ENCODE results near the gene LANCL2.

Gene LANCL2

DNA sequence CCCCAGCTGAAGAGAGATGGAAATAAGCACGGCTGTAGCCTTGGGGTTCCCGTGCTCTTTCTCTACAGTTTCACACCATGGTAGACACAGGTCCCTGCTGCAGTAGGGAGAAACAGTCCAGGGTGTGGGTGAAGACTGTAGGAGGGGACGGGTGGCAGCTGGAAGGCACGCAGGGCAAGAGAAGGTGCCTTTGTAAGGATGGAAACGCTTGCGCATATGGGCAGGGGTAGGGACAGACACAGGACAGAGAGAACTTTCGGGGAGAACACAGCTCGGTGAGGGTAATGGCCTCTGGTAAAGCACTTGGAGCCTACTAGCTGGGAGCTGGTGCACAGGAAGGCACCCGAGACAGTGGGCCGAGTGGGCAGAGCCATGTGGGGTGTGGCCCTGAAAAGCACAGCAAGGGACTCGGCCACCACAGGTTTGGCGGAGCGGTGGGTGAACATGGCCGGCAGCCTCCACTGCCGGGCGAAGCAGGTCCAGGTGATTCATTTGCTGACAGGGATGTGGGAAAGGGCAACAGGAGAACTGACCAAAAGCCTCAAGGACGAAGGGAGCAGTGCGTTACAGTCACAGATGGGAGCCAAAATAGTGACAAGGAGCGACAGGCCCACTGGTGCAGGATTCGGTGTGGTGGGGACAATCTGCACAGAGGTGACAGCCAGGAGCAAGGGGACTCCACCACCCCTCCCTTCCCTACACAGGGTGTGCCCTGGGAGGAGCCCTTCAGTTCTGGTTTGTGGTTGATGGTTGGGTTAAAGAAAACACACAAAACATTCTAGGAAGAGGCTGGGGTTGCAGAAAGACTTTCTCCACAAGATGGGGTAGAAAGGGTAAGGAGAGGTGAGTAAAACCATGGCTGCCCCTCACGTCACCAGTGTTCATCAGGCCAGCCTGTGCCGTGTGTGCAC lies 110.1 kb downstream of the LANCL2 start:
- H3K4ac ChIP-seq (ENCODE audit: low read length) = no peak overlapping the region
- peaks cover 3 to 24% of the 10 kb centered on the region in 2 donors for H3K36me3 ChIP-seq (replicated peaks in 1 of 2; ENCODE audit: control insufficient read depth in 2 of 2, insufficient read depth in 2 of 2, low read length in 2 of 2)
- H4K8ac ChIP-seq (ENCODE audit: low read depth, low read length) = no peak overlapping the region
- peak overlapping the region; percentile 22 for H2BK12ac ChIP-seq (ENCODE audit: low read length)
- no peaks in the 10 kb centered on the region for H3K9me3 ChIP-seq (replicated peaks in 1 of 2; ENCODE audit: control insufficient read depth in 2 of 2, insufficient read depth in 1 of 2, low read depth in 1 of 2, low read length in 2 of 2)
- peak overlapping the region in 1 of 2 donors; percentile 39 for H3K4me3 ChIP-seq (ENCODE audit: low read length in 2 of 2)
- H3K14ac ChIP-seq (ENCODE audit: low read length) = peak overlapping the region; percentile 10
- H3K27ac ChIP-seq (replicated peaks; ENCODE audit: low read length) = no peak overlapping the region
- peaks cover 14% of the 10 kb centered on the region for H3K79me1 ChIP-seq (ENCODE audit: low read depth, low read length)
- H3K4me1 ChIP-seq (ENCODE audit: control insufficient read depth in 2 of 2, insufficient read depth in 1 of 2, low read depth in 1 of 2, low read length in 2 of 2) = peaks cover 0 to 7% of the 10 kb centered on the region in 2 donors
- H3K23ac ChIP-seq (ENCODE audit: low read depth, low read length, poor library complexity) = peak overlapping the region; percentile 65
- no peak overlapping the region for H2BK15ac ChIP-seq (ENCODE audit: low read length)
- H2AK5ac ChIP-seq (ENCODE audit: low read depth, low read length) = no peak overlapping the region
- H3K4me2 ChIP-seq (ENCODE audit: insufficient read depth, low read length, poor library complexity, severe bottlenecking) = no peak overlapping the region
- DNase-seq (ENCODE audit: low spot score) = no peak
- H2AFZ ChIP-seq (ENCODE audit: low read length) = no peak overlapping the region
- no peak overlapping the region for H4K91ac ChIP-seq (ENCODE audit: low read depth, low read length, poor library complexity)
- H2BK5ac ChIP-seq (ENCODE audit: low read length) = peak overlapping the region; percentile 24
- H3K18ac ChIP-seq (ENCODE audit: low read length) = no peak overlapping the region
- H2BK120ac ChIP-seq (ENCODE audit: low read depth, low read length) = no peak overlapping the region
- no CpG with 5 or more reads among the region's 22 CpGs for WGBS, 2 donors (ENCODE audit: extremely low coverage in 2 of 2, insufficient read length in 2 of 2, insufficient replicate concordance in 1 of 2)
- H3K9ac ChIP-seq (ENCODE audit: low read depth, low read length, poor library complexity) = no peak overlapping the region
- H3K27me3 ChIP-seq (ENCODE audit: control insufficient read depth in 3 of 3, insufficient read depth in 3 of 3, low read depth in 1 of 3, low read length in 3 of 3) = no peaks in the 10 kb centered on the region

DNA sequence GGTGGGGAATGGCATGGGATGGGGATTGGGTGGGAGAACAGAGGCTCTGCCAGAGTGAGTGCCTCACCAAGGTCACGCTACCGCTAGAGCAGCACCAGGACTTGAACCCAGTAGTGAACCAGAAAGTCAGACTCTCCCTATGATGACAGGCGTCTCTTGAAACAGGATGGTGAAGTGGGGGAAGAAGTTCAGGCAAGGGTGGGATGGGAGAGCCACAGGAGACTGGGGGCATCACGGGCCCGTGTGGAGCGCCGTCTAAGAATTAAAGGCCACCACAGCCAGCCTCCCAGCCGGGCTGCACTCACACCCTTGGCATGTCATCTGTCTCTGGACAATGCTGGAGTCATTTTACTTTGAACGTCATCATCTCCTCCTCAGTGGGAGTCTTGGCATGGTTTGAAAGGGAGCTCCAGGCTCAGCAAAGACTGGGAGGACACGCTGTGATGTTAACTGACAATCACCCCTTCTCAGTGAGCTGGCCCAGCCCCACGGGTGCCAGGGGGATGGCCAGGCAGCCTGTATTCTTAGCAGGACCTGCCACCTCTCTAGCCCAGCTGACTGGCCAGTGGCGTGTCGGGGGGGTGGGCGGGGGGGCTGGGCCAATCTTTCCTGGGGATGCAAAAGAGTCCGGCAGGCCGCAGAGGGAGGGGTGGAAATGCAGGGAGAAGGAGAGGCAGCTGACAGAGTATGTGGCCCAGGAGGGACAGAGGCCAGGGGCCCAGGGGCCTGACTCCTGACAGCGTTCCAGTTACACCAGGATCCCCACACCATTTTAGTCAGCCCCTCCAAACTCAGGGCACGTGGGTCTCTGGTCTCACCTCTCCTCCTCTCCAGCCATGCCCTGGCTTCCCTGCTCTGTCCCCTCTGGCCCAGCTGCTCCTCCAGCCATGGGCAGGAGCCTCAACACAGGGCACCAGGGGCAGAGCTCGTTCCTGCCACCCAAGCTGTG lies 111.0 kb downstream of the LANCL2 start:
- Histone ChIP-seq H2BK12ac (ENCODE audit: low read length) (peak overlapping the region; percentile 22), H2BK5ac (ENCODE audit: low read length) (peak overlapping the region; percentile 24), H3K4me1 (ENCODE audit: control insufficient read depth in 2 of 2, insufficient read depth in 1 of 2, low read depth in 1 of 2, low read length in 2 of 2) (peaks cover 0 to 5% of the 10 kb centered on the region in 2 donors), H2AK5ac (ENCODE audit: low read depth, low read length) (peak overlapping the region; percentile 14), H2BK120ac (ENCODE audit: low read depth, low read length) (no peak overlapping the region), H3K18ac (ENCODE audit: low read length) (peak overlapping the region; percentile 60), H3K27ac (replicated peaks; ENCODE audit: low read length) (no peak overlapping the region), H2BK15ac (ENCODE audit: low read length) (no peak overlapping the region), H3K23ac (ENCODE audit: low read depth, low read length, poor library complexity) (peak overlapping the region; percentile 65), H4K8ac (ENCODE audit: low read depth, low read length) (no peak overlapping the region), H4K91ac (ENCODE audit: low read depth, low read length, poor library complexity) (no peak overlapping the region), H3K36me3 (replicated peaks in 1 of 2; ENCODE audit: control insufficient read depth in 2 of 2, insufficient read depth in 2 of 2, low read length in 2 of 2) (peaks cover 3 to 24% of the 10 kb centered on the region in 2 donors), H3K4me3 (ENCODE audit: low read length in 2 of 2) (no peak overlapping the region), H3K14ac (ENCODE audit: low read length) (peak overlapping the region; percentile 82), H3K4ac (ENCODE audit: low read length) (no peak overlapping the region), H3K27me3 (ENCODE audit: control insufficient read depth in 3 of 3, insufficient read depth in 3 of 3, low read depth in 1 of 3, low read length in 3 of 3) (no peaks in the 10 kb centered on the region), H3K9me3 (replicated peaks in 1 of 2; ENCODE audit: control insufficient read depth in 2 of 2, insufficient read depth in 1 of 2, low read depth in 1 of 2, low read length in 2 of 2) (no peaks in the 10 kb centered on the region), H3K9ac (ENCODE audit: low read depth, low read length, poor library complexity) (no peak overlapping the region), H3K79me1 (ENCODE audit: low read depth, low read length) (peaks cover 14% of the 10 kb centered on the region), H3K4me2 (ENCODE audit: insufficient read depth, low read length, poor library complexity, severe bottlenecking) (no peak overlapping the region), H2AFZ (ENCODE audit: low read length) (no peak overlapping the region)
- no CpG with 5 or more reads among the region's 19 CpGs for whole genome bisulfite sequencing, 2 donors (ENCODE audit: extremely low coverage in 2 of 2, insufficient read length in 2 of 2, insufficient replicate concordance in 1 of 2)
- DNase-seq (ENCODE audit: low spot score) = no peak

DNA sequence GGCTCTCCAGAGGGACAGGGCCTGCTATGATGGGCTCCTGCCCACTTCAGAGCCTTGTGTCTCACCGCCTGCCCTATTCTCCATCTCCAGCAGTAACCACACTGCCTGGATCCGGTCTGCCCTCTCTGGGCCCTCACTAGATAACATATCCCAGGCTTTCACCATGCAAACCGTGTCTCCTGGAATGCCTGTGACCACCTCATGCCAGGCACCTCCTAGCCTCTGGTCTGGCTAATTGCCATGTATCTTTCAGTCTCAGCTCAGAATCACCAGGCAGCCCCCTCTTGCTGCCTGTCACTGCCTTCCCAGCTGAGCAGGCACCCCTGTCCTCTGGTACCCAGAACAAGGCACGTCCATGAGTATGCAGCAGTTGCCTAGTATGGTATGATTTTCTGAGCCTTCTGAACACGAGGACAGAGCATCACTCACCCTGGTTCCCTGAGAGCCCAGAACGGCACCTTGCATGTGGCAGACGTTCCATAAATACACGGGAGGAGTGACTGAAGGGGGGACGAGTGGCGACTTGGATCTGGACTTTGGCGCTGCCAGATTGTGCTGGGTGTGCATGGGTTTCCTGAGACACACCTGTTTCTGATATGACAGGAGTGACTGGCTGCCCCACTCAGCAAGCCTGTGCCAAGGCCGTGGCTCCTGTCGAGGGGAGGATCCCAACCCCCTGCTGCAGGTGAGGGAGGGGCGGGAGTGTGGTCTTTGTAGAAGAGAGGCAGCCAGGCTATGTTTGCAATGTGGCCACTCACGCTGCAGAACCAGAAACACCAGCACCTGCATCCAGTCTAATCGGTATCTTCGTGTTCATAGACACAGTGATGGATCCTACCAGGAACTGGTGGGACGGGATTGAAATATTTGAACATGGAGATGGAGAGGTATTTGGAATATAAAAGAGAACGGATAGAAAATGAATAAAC lies 112.0 kb downstream of the LANCL2 start:
- H3K9ac ChIP-seq (ENCODE audit: low read depth, low read length, poor library complexity) = peak overlapping the region; percentile 63
- H3K27me3 ChIP-seq (ENCODE audit: control insufficient read depth in 3 of 3, insufficient read depth in 3 of 3, low read depth in 1 of 3, low read length in 3 of 3) = no peaks in the 10 kb centered on the region
- peak overlapping the region; percentile 60 for H3K18ac ChIP-seq (ENCODE audit: low read length)
- no peak overlapping the region for H4K8ac ChIP-seq (ENCODE audit: low read depth, low read length)
- no peak for DNase-seq (ENCODE audit: low spot score)
- H3K4me1 ChIP-seq (ENCODE audit: control insufficient read depth in 2 of 2, insufficient read depth in 1 of 2, low read depth in 1 of 2, low read length in 2 of 2) = peaks cover 0 to 5% of the 10 kb centered on the region in 2 donors
- no peak overlapping the region for H4K91ac ChIP-seq (ENCODE audit: low read depth, low read length, poor library complexity)
- H2BK12ac ChIP-seq (ENCODE audit: low read length) = no peak overlapping the region
- H3K4me2 ChIP-seq (ENCODE audit: insufficient read depth, low read length, poor library complexity, severe bottlenecking) = no peak overlapping the region
- H2BK120ac ChIP-seq (ENCODE audit: low read depth, low read length) = no peak overlapping the region
- H3K4ac ChIP-seq (ENCODE audit: low read length) = no peak overlapping the region
- 100% methylated on average over 1 of the region's 19 CpGs; no CpG with 5 or more reads in 1 of the 2 donors for WGBS, 2 donors (ENCODE audit: extremely low coverage in 2 of 2, insufficient read length in 2 of 2, insufficient replicate concordance in 1 of 2)
- H2BK5ac ChIP-seq (ENCODE audit: low read length) = no peak overlapping the region
- H3K9me3 ChIP-seq (replicated peaks in 1 of 2; ENCODE audit: control insufficient read depth in 2 of 2, insufficient read depth in 1 of 2, low read depth in 1 of 2, low read length in 2 of 2) = no peaks in the 10 kb centered on the region
- peak overlapping the region; percentile 81 for H3K23ac ChIP-seq (ENCODE audit: low read depth, low read length, poor library complexity)
- H3K27ac ChIP-seq (replicated peaks; ENCODE audit: low read length) = no peak overlapping the region
- H3K36me3 ChIP-seq (replicated peaks in 1 of 2; ENCODE audit: control insufficient read depth in 2 of 2, insufficient read depth in 2 of 2, low read length in 2 of 2) = peaks cover 3 to 24% of the 10 kb centered on the region in 2 donors
- peak overlapping the region; percentile 82 for H3K14ac ChIP-seq (ENCODE audit: low read length)
- H2BK15ac ChIP-seq (ENCODE audit: low read length) = no peak overlapping the region
- H3K79me1 ChIP-seq (ENCODE audit: low read depth, low read length) = peaks cover 14% of the 10 kb centered on the region
- H2AFZ ChIP-seq (ENCODE audit: low read length) = no peak overlapping the region
- H3K4me3 ChIP-seq (ENCODE audit: low read length in 2 of 2) = no peak overlapping the region
- peak overlapping the region; percentile 14 for H2AK5ac ChIP-seq (ENCODE audit: low read depth, low read length)

All from neuronal stem cell (in vitro differentiated cells).